Transverse colon (tissue), 4 donors: Measurements from ENCODE around the gene TSHB.

Source experiments
- CTCF ChIP-seq, 5 experiments: fragments of 200-600 bp in 3 of 5; fragments of 450-650 bp in 2 of 5; sonication (generic) in 3 of 5; IDR thresholded peaks; 1 replicate in 2 of 5; 2 replicates in 3 of 5; pipeline ENCODE4 v1.5.1; 2016 to 2017; ENCODE audit warnings: antibody characterized with exemption in 5 of 5, inconsistent platforms in 3 of 5, mild to moderate bottlenecking in 2 of 5, moderate library complexity in 1 of 5
- EP300 ChIP-seq: sonication (generic); formaldehyde crosslinking; IDR thresholded peaks from one replicate; pipeline ENCODE4 v1.6.1; 2017; ENCODE audit warnings: antibody characterized with exemption, low read depth
- POLR2A ChIP-seq: fragments of 450-650 bp; IDR thresholded peaks from one replicate; pipeline ENCODE4 v1.6.1; 2016; ENCODE audit warnings: antibody characterized with exemption, mild to moderate bottlenecking, moderate library complexity
- POLR2AphosphoS5 ChIP-seq, 3 donors: sonication (generic); formaldehyde crosslinking; IDR thresholded peaks; one replicate each; pipeline ENCODE4 v1.6.1; 2016; ENCODE audit warnings: antibody characterized with exemption in 3 of 3

- TF ChIP-seq CTCF (IDR thresholded peaks at IDR 0.05) (no peak), POLR2AphosphoS5 (IDR thresholded peaks at IDR 0.05) (no peak), EP300 (no peak), POLR2A (no peak)
Measured at GRCh38 chr1:115006191-115006590, 23.4 kb upstream of the TSHB start.
